ENCODE data around the gene FABP1.

FABP1 gene

GRCh38 chr2:88113069-88113468 lies 14.8 kb downstream of the FABP1 start:
- no peak for FAIRE-seq

DNA sequence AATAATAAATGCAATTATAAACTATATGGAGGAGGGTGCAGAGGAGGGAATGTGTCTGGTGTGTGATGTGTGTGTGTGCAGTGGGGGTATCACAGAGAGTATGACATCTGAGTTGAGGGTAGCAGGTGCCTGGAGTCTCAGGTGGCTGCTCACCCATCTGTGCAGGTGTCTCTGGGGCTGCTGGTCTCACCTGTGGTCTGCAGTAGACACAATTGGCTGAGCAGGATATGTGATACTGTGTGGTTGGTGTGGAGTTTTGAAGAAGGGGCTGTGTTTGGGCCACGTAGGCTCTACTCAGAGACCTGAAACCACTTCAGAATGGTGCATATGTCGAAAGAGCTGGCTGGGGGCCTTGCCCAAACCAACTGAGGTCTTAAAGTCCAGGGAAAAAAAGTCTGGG lies 17.0 kb downstream of the FABP1 start:
- no peak for FAIRE-seq

DNA sequence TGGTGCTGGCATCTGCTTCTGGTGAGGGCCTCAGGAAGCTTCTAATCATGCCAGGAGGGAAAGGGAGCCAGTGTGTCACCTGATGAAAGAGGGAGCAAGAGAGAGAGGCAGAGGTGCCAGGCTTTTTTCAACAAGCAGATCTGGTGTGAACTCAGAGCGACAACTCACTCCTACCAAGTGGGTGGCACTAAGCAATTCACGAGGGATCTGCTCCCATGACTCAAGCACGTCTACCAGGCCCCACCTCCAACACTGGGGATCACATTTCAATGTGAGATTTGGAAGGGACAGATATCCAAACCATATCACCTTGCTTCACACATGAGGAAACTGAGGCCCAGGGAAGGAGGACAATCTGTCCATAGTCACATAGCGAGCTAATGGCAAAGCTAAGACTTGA lies 19.1 kb downstream of the FABP1 start:
- FAIRE-seq = no peak

GRCh38 chr2:88100489-88100858 lies 27.4 kb downstream of the FABP1 start:
- no peak for FAIRE-seq

DNA sequence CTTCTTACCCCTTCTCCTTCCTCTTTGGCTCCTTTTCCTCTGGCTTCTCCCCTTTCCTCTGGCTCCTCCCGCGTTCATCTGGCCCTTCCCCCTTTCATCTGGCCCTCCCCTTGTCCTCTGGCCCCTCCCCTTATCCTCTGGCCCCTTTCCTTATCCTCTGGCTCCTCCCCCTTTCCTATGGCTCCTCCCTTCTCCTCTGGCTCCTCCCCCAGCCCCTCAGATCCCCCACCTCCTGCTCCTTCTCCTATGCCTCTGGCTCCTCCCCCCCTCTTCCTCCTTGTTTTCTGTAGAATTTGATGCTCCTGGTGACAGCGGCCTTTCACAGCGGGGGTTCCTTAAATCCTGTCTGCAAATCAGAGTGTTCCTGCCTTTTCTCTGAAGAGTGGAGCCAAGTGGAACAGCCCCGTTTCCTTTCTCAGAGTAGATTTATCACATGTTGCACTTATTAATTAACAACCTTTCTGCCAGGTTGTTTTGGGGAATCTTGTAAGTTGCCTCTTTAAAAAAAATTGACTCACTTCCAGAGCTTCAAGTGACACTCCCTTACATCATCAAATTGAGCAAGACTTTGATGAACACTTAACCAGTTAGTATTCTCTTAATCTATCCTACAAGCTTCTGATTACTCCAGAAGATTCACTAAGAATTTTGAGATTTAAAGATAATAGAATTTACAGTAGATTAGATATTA lies 27.9 kb downstream of the FABP1 start:
- FAIRE-seq = no peak

DNA sequence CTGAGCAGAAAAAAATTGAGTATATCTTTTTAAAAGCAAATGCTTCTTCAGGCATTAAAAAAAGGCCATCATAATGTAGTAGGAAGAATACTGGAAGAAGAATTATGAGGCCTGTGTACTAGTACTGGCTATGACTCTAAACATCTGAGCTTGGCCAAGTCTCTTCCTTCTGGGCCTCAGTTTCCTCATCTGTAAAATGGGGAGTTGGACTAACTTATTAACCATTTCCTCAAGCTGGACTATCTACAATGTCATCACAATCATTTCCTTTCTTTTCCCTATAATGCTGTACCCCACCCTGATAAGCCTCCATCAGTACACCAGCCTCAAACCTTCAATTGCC lies 29.3 kb downstream of the FABP1 start:
- no peak for FAIRE-seq

DNA sequence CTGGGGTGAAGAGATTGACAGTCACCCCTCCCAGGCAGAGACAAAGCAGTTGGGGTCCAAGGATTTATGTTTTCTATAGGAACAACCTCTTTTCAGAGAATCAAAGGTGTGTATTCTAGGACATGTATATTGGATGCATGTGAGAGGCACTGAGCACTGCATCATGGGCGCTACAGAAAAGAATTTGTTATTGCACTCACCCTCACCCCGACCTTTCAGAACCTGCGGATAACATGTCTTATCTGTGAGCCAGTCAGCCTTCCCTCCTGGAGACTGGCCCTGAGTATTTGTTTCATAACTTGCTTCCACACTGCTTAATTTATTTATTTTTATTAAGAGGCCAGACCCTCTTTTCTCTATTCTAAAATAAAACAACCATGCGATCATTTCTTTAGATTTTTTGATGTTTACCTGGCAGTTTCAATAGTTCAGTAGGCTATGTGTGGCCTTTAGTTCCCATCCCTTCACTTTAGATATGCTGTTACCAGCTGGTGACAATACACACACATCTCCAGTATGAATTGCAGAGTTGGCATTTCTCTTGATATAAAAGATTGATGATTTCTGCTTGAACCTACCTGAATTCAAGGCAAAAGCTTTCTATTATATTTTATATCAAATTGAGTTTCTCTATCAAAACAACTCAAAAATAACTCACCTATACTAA lies 29.8 kb downstream of the FABP1 start:
- FAIRE-seq = no peak

- no peak for FAIRE-seq
Observed at GRCh38 chr2:88097192-88097591, 30.7 kb downstream of the FABP1 start.

- FAIRE-seq = no peak
Observed at GRCh38 chr2:88096708-88097107, 31.2 kb downstream of the FABP1 start.

DNA sequence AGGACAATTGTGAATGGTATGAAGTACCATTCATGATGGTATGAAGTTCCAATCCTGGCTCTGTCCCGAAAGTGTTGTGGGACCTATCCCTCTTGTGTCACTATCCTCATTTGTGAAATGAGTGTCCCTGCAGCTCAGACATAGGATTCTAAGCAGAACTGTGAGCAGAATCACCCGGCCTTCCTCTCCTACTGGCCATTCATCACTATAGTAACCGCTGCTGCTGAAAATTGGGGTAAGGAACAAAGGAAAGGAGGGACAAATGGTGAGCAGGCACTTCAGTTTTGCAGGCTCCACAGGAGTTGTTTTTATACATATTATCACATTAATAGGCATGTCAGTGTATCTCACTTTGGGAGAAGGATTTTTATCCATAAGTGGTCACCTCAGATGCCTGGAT lies 32.8 kb downstream of the FABP1 start:
- no peak for FAIRE-seq

GRCh38 chr2:88092773-88093172 lies 35.1 kb downstream of the FABP1 start:
- FAIRE-seq = no peak

GRCh38 chr2:88091943-88092342 lies 35.9 kb downstream of the FABP1 start:
- no peak for FAIRE-seq

- no peak for FAIRE-seq
Observed at GRCh38 chr2:88090446-88091283, 37.2 kb downstream of the FABP1 start.

DNA sequence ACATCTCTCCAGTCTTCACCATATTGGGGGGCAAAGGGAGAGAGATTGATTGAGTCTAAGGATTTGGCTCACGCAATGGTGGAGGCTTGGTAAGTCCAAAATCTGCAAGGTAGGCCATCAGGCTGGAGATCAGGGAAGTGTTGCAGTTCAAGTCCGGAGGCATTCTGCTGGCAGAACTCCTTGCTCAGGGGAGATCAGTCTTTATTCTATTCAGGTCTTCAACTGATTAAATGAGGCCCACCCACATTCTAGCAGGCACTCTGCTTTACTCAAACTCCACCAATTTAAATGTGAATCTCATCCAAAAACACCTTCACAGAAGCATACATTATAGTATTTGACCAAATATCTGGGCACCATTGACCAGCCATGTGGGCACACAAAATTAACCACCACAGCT lies 38.9 kb downstream of the FABP1 start:
- FAIRE-seq = no peak

GRCh38 chr2:88087763-88088162 lies 40.1 kb downstream of the FABP1 start:
- no peak for FAIRE-seq

- FAIRE-seq = no peak
Observed at GRCh38 chr2:88087073-88087472, 40.8 kb downstream of the FABP1 start.

- FAIRE-seq = no peak
Observed at GRCh38 chr2:88086401-88086800, 41.5 kb downstream of the FABP1 start.

DNA sequence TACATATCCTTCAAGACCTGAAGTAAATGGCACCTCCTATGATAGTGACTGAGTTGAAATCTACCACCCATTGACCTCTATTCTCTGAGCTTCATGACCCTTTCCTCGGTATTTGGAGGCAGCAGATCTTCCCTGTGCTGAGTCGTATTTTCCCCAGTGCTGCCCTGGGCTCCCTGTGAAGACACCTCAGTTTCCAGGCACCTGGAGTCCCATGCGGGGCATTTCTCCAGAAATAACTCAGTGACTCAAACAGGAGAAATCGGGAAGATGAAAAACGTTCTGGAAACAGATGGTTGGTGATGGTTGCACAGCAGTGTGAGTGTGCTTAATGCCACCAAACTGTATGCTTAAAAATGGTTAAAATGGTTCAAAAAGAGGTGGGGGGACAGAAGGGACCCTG lies 42.3 kb downstream of the FABP1 start:
- FAIRE-seq = no peak

DNA sequence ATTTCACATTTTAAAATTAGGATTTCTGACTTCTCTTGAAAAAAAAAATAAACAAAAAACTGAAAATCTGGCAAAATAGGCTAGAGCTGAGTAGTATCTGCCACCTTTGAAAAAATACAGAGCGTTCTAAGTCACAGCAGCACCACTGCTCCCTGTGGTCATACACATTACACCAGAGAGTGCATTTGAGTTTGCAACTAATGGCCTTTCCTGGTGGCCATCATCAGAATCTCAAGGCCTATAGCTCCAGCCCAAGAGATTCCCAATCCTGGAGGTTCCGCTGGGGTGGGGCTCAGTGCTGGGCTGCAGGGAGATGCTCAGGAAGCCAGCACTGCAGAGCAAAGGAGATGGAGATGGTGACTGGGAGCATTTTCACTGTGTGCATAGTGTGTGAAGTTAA lies 42.8 kb downstream of the FABP1 start:
- no peak for FAIRE-seq

- FAIRE-seq = no peak
Observed at GRCh38 chr2:88082781-88083180, 45.1 kb downstream of the FABP1 start.

- no peak for FAIRE-seq
Observed at GRCh38 chr2:88081924-88082608, 45.8 kb downstream of the FABP1 start.

DNA sequence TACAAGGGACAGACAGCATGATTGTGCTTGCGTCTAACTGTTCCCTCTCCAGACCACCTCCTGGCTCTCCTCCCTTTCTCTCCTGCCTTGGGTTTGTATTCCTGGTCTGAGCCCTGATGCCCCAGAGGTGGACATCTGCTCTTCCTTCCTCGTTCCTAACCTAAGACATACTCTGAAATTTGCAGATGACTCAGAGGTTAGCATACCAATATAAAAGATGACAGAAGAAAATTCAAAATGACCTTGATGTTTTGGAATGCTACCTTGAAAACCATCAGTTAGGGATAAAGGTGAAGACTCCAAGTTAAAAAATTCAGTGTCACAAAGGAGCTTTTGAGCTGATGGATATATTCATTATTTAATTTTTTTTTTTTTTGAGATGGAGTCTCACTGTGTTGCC lies 47.3 kb downstream of the FABP1 start:
- FAIRE-seq = no peak

GRCh38 chr2:88078643-88079172 lies 49.2 kb downstream of the FABP1 start:
- no peak for FAIRE-seq

All from endometrium (tissue), 2 donors.